Smooth muscle cell (in vitro differentiated cells): ENCODE data around the gene REG1B. TPM values are rescaled to one million over a fixed set of nuclear protein-coding genes. Genes with fewer than 3 reads are reported as not detected.

Source experiments
- DNase-seq: peaks from one replicate; lab custom pipeline; 2025; ENCODE audit not compliant: unreplicated experiment; lab: John Stamatoyannopoulos, UW
- H2AFZ ChIP-seq: fragments of 200-600 bp; sonication (generic); 2 replicates; pipeline ENCODE4 v1.6.0; 2016; ENCODE audit warnings: antibody characterized with exemption, low read depth, mild to moderate bottlenecking
- H3F3A ChIP-seq: fragments of 200-600 bp; sonication (generic); 2 replicates; pipeline ENCODE4 v1.6.0; 2017; ENCODE audit warnings: antibody characterized with exemption, low read depth
- H3K27ac ChIP-seq: fragments of 200-600 bp; sonication (generic); 2 replicates; pipeline ENCODE4 v1.5.1; 2016; ENCODE audit warnings: low read depth, mild to moderate bottlenecking
- H3K27me3 ChIP-seq: fragments of 200-600 bp; sonication (generic); 2 replicates; pipeline ENCODE4 v1.6.1; 2016; ENCODE audit warnings: low read depth, mild to moderate bottlenecking
- H3K36me3 ChIP-seq: fragments of 200-600 bp; sonication (generic); 2 replicates; pipeline ENCODE4 v1.5.1; 2016; ENCODE audit warnings: low read depth
- H3K4me1 ChIP-seq: fragments of 200-600 bp; sonication (generic); 2 replicates; pipeline ENCODE4 v1.5.1; 2016; ENCODE audit warnings: low read depth
- H3K4me2 ChIP-seq: fragments of 200-600 bp; sonication (generic); 2 replicates; pipeline ENCODE4 v1.6.0; 2016; ENCODE audit warnings: mild to moderate bottlenecking
- H3K4me3 ChIP-seq: fragments of 200-600 bp; sonication (generic); 2 replicates; pipeline ENCODE4 v1.5.1; 2016; ENCODE audit warnings: mild to moderate bottlenecking
- H3K79me2 ChIP-seq: fragments of 200-600 bp; sonication (generic); 2 replicates; pipeline ENCODE4 v1.6.0; 2016; ENCODE audit warnings: low read depth, mild to moderate bottlenecking
- H3K9ac ChIP-seq: fragments of 200-600 bp; sonication (generic); 2 replicates; pipeline ENCODE4 v1.6.0; 2016; ENCODE audit warnings: low read depth
- H3K9me3 ChIP-seq: fragments of 200-600 bp; sonication (generic); replicated peaks from 2 replicates; pipeline ENCODE4 v1.5.1; 2016; ENCODE audit warnings: low read depth
- H4K20me1 ChIP-seq: fragments of 200-600 bp; sonication (generic); 2 replicates; pipeline ENCODE4 v1.6.0; 2016; ENCODE audit warnings: low read depth
- CTCF ChIP-seq: fragments of 200-600 bp; sonication (generic); IDR thresholded peaks from 2 replicates; pipeline ENCODE4 v1.5.1; 2017; ENCODE audit warnings: borderline replicate concordance, mild to moderate bottlenecking, antibody characterized with exemption; ENCODE audit not compliant: insufficient read depth, poor library complexity, severe bottlenecking
- WGBS: methylation state at CpG from one replicate; pipeline ENCODE4 v1.1.7; 2016; ENCODE audit warnings: low lambda C conversion rate; 5-methylcytosine and 5-hydroxymethylcytosine counted together
- polyA plus RNA-seq: library from polyadenylated mRNA; unstranded; fragments of >200 nt; fragmentation: Nextera tagmentation; extraction: Ambion mirVana; gene quantifications from 2 replicates; pipeline ENCODE4 v1.2.1, GENCODE V29; 2016
- total RNA-seq: library from RNA; depleted of rRNA; stranded (reverse); fragments of >200 nt; gene quantifications from 2 replicates; pipeline ENCODE4 v1.2.3, GENCODE V29; 2014

Gene REG1B
- total and polyA plus RNA-seq, 2 experiments from 2014 or later: not detected

- Histone ChIP-seq H3K36me3 (no peaks in the 10 kb centered on the region), H3K79me2 (no peaks in the 10 kb centered on the region), H3F3A (no peaks in the 10 kb centered on the region), H3K27me3 (no peaks in the 10 kb centered on the region), H3K4me3 (no peak overlapping the region), H3K9me3 (no peaks in the 10 kb centered on the region), H3K4me2 (no peak overlapping the region), H3K4me1 (no peaks in the 10 kb centered on the region), H2AFZ (no peak overlapping the region), H3K27ac (no peak overlapping the region), H3K9ac (no peak overlapping the region), H4K20me1 (no peaks in the 10 kb centered on the region)
- peak; percentile 70 for TF ChIP-seq CTCF
- no peak for DNase-seq
- WGBS: 13% methylated on average over 1 of the region's 1 CpG
Observed at GRCh38 chr2:79041032-79041448, 46.8 kb downstream of the REG1B start.

DNA sequence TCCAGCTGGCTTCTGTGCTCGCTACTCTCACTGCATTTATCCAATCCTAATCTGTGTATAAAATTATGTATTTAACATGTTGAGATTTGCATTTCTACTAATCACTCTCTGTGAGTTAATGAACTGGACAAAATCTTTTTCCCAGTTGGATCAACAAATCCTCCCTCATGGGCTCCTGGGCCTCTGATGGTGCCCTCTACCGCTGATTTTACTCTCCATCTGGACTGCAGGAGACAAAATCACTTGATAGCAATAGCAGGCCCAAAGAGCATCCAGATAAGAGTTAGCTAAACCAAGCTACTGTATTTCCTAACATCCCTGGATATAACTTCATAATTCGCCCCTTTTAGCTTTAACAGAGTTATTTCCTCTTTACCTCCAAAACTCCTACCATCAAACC lies 47.8 kb downstream of the REG1B start:
- Histone ChIP-seq H3K27me3 (no peaks in the 10 kb centered on the region), H3K4me2 (no peak overlapping the region), H3K27ac (no peak overlapping the region), H3K79me2 (no peaks in the 10 kb centered on the region), H3F3A (no peaks in the 10 kb centered on the region), H2AFZ (no peak overlapping the region), H3K4me1 (no peaks in the 10 kb centered on the region), H3K9ac (no peak overlapping the region), H4K20me1 (no peaks in the 10 kb centered on the region), H3K36me3 (no peaks in the 10 kb centered on the region), H3K9me3 (no peaks in the 10 kb centered on the region), H3K4me3 (no peak overlapping the region)
- no peak for TF ChIP-seq CTCF
- DNase-seq: no peak
- 85% methylated on average over 3 of the region's 3 CpGs for WGBS

Other genes with a start within 250 kb of the REG1B start
- not detected in 2 replicates for gene REG3G, start 62.3 kb downstream of the REG1B start, total RNA-seq
- not detected in 2 replicates for gene REG3G, start 62.3 kb downstream of the REG1B start, polyA plus RNA-seq
- not detected in 2 replicates for gene REG1A, start 32.5 kb upstream of the REG1B start, total RNA-seq
- gene REG1A, start 32.5 kb upstream of the REG1B start, polyA plus RNA-seq: not detected in 2 replicates
- not detected in 2 replicates for gene REG3A, start 71.8 kb upstream of the REG1B start, total RNA-seq
- not detected in 2 replicates for gene REG3A, start 71.8 kb upstream of the REG1B start, polyA plus RNA-seq